Kidney tubule cell (primary cell): ENCODE data around the gene PDE3A.
A peak's percentile ranks its signal among the peaks of the same experiment; 100 is the strongest.
"Not testable (repeated sequence)": the region's sequence is repeated elsewhere in the genome, so short reads cannot be mapped to it uniquely, and the experiment has no call there.

Experiments used
- DNase-seq: peaks from one replicate; pipeline ENCODE4 v3.0.0-alpha.2; 2018; ENCODE audit warnings: low spot score

Gene PDE3A

DNA sequence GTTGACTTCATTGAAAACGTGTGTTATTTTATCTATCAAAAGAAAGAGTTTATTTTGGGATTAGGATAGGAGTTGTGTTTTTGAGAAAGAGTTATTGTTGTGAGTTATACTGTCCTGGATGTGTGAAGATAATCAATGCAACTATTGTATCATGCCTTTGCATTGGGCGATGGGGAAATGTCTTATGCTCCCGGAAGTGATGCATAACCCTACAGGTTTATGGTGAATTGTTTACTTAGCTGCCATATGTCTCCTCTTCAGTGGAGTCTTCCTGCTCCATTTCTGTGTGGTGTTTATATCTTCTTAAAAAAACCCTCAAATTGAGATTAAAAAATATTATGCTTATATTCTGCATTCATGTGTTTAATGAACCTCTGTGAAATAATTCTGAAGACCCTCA lies 6.5 kb downstream of the PDE3A start:
- DNase-seq: no peak

DNA sequence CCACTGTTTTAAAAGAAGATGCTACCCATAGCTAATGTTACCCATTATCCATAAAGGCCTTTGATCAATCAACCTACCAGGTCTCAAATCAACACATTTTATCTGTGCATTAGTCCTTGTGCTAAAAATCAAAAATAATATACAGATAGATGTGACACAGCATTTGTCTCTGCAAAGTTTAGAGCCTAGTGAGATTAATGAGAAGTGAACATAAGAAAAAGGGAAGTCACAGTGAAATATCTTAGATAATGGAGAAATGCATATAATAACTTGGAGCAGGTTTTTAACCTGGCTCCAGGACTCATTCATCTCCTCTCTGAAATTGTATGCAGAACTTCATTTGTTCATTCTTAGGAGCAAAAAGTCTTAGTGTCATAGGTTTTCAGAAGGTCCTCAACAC lies 7.2 kb downstream of the PDE3A start:
- DNase-seq: no peak

DNA sequence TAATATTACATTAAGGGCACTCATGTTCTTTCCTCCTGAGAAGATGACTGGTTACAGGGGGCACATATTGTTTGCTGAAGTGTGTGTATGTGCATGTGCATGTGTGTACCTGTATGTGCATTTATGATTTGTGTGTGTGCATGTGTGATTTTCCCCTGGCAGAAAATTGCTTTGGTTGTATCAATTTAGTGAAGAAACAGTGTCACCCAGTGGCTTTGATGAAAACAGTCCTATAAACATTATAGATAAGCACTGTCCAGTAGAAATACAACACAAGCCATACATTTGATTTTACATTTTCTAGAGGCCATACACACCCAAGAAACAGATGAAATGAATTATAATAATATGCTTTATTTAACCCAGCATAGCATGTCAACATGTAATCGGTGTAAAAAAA lies 8.6 kb downstream of the PDE3A start:
- peak; percentile 28 for DNase-seq

DNA sequence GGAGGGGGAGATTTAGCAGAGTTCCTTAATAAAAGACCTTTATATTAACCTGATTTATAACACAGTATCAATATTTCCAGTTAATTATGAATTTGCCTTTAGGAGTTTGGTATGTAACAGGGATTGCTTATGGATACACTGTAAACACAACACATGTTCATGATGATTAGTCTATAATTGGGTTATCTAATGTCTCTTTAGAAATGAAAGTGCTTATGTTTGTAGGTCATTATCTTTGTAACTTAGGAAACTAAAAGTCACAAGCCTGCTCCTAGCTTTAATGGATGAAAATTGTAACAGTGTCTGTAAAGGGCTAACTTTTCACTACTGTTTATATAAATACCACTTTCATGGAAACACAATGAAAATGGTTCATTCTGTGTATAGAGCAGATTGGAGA lies 9.4 kb downstream of the PDE3A start:
- DNase-seq: no peak

DNA sequence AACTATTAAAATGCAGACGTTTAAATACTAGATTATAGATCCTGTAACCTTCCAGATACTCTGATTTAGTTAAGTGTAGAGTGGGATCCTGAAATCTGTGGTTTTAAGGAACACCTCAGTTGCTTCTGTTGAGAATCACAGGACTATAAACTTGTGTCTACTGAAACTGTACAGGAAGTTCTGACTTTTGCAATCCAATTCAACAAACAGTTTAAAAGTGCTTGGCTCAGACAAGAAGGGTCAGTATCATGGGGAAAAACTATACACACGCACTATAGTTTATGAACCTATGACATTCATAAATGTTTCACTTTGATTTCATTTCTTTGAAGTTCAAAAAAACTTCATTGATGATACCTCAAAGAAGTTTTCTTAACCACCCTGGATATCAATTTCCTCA lies 13.8 kb downstream of the PDE3A start:
- DNase-seq: no peak

DNA sequence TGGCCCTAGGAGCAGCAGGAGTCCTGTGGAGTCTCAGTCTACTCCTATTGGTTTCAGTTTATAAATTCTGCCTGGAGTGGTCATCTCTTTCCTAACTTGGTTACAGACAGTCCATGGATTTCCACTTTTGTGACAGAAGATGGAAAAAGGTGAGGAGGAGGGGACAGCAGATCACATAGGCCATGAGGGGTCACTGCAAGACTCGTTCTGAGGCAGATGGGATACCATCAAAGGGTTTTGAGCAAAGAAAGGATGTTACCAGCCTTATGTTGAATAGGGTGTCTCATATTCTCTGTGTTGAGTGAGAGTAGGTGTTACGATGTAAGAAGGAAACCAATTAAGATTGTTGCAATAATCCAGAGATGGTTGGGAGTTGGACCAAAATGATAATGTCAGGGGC lies 15.3 kb downstream of the PDE3A start:
- DNase-seq: no peak

DNA sequence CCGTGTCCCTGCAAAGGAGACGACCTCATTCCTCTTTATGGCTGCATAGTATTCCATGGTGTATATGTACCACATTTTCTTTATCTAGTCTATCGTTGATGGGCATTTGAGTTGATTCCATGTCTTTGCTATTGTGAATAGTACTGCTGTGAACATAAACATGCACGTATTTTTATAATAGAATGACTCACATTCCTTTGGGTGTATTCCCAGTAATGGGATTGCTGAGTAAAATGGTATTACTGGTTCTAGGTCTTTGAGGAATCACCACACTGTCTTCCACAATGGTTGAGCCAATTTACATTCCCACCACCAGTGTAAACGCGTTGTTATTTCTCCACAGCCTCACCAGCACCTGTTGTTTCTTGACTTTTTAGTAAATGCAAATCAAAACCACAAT lies 16.5 kb downstream of the PDE3A start:
- DNase-seq: not testable (repeated sequence)

DNA sequence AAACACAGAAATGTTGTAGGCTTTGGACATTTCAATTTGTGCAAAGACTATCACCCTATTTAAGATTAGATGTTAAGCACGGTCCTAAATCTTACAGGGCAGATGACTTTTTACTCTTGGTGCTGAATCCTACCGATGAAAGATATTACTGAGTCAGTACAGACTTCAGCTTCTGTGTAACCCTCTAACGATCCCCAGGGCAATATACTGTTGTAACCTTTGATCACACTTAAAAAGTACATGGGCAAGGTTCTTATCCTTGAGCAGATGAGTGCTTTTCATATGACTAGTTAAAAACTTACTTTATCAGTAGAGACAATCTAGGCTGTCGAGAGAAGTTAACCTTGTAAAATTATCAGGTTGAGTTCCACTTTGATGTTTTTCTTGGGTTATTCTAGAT lies 22.5 kb downstream of the PDE3A start:
- DNase-seq: no peak

DNA sequence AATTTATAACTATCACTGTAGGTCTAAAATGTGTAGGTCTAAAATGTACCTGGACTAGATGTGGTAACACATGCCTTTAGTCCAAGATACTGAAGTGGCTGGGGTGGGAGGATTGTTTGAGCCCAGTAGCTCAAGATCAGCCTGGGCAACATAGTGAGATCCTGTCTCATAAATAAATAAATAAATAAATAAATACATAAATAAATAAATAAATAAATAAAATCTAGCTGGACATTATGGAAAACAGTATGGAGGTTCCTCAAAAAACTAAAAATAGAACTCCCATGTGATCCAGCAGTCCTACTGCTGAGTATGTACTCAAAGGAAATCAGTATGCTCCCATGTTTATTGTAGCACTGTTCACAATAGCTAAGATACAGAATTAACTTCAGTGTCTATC lies 24.0 kb downstream of the PDE3A start:
- DNase-seq: no peak

DNA sequence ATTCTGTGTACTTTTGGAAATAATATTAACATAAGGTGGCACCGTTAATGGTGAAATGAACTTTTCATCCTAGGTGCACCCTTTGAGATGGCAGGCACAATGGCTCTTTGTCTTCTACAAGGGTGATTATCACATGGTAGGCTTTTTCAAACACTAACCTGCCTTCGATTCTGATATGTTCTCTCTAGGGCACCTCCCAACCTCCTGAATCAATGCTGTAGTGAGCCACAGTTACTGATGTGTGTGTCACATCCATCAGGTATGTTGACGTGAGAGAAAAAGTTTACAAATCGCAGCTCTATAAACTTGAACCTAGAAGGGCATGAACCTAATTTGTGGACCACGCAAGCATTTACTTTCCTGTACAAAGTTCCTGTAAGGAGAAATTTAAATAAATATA lies 25.4 kb downstream of the PDE3A start:
- no peak for DNase-seq

DNA sequence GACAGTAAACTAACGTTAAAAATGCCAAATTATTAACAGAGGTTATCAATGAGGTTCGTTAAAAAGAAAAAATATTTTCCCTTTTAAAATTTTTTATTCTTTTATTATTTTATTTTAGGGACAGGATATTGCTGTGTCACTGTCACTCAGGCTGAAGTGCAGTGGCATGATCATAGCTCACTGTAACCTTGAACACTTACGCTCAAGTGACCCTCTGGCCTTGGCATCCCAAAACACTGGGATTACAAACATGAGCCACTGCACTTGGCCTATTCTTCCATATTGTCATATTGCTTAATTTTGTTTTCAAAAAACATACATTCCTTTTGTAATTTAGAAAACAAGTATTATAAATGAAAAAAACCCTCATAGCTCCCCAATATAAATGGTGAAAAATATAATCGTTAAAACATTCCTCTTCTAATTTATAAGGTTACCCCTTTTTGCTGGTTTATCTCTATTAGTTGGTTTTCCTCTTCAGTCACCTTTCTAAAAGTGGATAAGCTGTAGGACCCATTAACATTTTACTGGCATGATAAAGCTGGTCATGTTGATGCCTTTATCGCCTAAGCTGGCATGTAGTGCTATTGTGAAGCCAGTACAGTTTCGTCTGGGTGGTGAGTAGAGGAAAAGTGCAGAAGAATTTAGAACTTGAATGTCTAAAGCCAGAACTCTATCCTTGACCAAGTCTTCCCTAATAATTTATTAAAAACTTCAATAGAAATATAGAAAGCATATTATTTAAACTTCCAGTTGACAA lies 27.6 kb downstream of the PDE3A start:
- no peak for DNase-seq

DNA sequence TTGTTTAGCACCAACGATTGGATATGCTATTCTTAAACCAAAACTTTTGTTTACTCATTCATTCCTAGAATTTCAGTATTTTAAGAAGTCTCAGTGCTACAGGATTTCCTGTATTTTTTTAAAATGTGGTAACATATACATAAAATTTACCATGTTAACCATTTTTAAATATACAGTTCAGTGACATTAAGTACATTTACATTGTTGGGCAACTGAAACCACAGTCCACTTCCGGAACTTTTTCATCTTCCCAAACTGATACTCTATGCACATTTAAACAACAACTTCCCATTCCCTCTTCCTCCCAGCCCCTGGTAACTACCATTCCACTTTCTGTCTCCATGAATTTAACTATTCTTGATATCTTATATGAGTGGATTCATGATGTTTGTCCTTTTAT lies 30.3 kb downstream of the PDE3A start:
- DNase-seq: no peak

DNA sequence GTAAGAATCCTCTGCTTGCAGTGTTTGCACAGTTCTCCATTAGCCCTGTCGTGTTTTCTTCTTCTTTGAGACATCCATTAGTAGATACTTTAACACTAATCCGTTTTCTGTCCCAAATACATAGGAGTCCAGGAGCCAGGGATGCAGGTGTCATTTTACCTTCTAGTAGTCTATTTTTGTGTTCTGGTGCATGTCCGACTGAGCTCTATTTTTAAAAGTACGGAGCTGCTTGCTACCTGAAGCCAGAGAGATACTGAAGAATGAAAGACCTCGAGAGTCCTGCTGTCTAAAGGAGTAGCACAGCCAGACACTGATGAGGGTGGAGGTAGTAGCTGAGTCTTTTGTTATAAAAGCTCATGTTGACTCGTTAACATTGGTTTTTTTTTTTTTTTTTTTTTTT lies 31.7 kb downstream of the PDE3A start:
- DNase-seq: no peak

DNA sequence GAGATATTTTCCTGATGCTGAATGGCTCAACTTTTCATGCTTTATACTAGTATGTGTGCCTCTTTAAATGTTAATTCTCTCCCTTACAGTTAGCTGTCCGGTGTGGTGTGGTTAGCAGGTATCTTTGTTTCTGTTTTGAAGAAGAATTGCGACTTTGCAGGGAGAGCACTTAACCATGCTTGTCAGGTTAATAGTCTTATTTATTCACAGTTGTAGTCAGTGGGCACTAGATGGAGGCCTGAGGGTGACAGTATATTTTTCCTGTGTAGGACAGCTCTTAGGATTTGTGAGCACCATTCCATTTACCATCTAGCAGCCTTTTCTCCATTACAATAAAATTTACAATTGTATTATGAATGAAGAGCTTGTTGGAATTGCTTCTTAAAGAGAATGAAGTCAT lies 34.9 kb downstream of the PDE3A start:
- DNase-seq: no peak

DNA sequence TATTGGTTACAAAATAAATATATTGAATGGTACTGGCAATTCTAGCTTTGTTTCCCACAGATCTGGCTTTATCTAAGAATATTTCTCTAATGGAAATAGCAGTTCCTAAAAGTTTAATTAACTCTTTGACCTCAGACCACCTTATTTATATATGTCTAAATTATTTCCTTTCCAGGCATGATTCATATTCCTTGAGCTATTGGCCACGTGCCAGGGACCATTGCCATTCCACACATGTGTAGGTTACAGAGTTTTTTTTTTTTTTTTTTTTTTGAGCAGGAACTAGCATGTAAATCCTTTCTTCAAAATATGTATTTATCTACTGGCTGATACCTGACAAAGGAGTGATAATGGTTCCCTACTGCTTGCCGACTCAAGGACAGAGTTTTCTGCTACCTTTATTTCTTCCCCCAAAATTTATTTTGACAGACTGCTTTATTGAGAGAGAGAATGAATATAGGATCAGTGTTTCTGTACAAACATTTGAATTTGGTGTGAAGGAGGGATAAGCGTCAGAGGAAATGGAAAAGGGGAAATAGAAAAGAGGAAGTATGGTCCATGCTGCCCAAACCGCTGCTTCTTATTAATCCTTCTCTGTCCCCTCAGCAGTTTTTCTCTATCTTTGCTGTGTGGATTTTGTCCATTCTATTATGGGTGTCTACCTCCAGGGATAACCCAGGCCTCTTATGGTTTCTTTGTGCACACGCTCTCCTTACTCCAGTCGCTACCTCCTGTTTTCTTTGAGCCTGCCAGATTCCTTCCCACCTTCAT lies 36.4 kb downstream of the PDE3A start:
- no peak for DNase-seq

DNA sequence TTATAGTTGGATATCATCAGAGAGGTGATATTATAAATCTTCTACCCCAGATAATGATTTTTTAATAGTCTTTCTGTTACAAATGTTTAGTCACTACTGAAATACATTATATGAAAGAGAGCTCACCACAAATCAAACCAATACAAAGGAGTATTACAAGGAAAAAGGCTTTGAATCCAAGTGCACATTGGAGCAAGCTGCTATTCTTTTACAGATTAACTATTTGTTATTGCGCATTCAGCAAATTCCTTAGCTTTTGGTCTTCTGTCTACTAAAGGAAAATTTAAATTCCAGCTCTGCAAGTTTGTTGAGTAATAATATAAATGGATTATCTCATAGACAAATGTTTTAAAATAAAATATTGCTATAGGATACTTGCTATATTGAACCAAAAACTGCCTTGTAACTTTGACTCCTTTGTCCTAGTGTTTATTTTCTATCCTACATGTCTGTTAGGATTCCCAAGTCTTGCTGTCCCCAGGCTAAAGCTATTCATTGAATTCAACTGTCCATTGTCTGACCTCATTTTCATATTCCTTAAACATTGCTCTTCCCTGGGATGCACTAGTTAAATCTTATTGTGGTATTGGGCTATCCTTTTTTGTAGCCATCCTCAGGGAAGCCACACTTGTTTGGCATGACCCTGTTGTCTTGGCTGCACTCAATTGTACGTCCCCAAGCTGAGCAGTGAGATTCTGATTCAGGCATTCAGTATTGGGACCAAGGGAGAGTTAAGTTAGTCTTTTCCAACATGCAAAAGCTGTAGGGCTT lies 41.5 kb downstream of the PDE3A start:
- peak; percentile 3 for DNase-seq

DNA sequence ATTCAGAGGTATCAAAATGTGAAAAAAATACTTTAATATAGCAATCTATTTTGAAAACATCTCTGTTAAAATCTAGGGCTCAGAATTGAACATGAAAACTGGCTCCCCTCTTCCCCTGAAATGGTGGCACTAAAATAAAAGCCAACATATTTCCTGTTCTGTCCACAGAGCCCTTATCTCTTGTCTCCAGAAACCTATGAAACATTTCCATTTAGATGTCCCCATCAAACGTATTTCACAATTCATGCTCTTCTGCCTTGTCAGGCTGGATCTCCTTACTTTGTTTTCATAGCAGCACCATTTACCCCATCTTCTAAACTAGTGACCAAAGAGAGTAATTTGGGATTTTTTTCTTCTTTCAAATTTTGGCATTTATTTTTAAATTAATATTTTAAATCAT lies 42.4 kb downstream of the PDE3A start:
- no peak for DNase-seq

DNA sequence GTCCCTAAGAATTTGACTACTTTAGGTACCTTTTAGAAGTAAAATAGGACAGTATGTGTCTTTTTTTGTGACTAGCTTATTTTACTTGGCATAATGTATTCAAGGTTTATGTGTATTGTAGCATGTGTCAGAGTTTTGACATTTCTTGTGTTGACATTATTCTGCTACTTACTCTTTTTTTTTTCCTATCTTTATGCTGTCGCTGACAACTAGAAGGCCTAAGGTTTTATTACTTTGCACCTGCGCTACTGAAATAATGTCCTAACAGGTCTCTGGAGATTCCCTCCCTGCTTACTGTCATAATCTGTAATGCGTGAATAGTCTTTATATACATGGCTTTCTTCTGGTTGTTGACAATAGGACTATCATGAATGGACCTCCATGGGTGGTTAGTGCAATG lies 43.0 kb downstream of the PDE3A start:
- DNase-seq: no peak

DNA sequence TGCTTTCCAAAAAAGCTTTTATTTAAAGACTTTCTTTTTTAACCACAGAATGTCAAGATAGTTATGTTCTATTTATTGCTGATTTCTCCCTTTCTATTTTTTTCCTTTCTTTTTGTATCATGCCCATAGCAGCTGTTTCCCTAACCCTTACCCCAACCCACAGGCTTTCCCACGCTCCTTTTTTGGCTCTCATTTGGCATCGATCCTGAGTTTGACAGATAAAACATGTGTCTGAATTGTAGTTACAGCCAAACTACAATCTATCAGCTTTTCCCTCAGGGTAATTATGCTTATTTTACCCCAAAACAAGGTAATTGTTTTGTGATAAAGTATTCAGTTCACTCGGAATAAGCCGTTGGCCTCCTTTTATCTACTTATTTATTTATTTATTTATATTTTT lies 46.7 kb downstream of the PDE3A start:
- no peak for DNase-seq

DNA sequence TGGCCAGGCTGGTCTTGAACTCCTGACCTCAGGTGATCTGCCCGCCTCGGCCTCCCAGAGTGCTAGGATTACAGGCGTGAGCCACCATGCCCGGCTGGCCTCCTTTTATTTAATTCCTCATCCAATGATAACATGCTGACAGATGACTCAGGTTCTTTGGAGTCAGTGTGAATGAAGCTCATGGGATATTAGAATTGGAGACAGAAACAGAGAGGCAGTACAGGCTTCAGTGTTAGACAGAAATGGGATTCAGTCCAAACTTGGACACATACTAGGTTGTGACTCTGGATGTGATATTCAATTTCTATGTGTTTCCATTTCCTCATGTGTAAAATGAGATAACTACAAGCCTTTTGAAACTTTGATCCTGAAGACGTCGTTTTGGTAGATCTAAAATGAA lies 47.3 kb downstream of the PDE3A start:
- DNase-seq: no peak

DNA sequence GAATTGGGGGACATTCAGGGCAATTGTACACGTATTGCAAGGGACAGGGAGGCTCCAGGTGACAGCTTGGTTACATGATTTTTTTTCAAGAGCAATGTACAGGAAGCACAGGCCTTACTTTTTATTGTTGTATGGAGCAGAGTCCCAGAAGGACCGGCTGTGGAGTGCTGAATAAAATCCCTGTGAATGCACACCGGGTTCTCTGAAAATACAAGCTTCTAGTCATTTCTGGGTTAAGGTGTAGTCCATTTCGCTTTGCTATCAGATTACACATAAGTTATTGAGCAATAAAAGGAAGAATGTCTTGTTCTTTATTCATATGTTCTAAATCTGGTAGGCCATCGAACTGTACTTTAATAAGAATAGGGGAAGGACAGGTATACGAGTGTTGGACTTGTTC lies 52.2 kb downstream of the PDE3A start:
- DNase-seq: no peak

DNA sequence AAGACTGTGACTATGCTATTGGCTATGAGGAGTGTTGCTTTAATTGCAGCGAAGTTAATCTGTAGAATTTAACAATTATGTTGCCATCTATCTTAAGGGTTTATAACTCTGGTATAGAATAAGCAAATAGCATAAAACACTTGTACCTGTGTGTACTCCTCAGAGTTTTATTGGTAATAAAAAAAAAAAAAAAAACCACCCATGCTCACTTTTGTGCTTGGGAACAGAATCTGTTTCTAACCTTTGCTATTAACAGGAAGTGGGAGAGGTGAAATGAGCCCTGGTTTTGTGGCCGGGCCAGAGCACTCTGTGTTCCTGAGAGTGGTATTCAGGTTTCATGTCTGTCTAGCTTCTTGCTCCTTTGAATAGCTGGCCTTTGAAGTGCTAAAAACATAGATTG lies 53.1 kb downstream of the PDE3A start:
- DNase-seq: no peak

DNA sequence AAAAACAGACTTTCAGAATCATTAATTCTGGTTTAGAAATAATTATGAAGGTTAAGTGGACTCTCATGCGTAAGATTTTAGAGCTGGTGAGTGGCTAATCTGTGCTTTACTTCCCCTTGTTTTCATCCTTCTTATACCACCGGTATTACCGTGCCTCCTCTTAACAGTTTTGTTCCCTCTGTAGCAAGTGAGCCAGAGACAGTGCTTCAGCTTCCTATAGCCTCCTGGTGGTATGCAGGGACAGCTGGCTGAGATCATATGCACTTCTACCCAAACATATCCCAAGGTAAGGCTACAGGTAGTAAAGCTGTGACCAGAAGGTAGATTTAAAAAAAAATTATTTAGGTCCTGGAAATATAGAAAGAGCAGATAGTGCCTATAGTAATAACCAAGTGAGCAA lies 55.2 kb downstream of the PDE3A start:
- no peak for DNase-seq
